ENCODE results near the gene OTUD3.

The OTUD3 gene

DNA sequence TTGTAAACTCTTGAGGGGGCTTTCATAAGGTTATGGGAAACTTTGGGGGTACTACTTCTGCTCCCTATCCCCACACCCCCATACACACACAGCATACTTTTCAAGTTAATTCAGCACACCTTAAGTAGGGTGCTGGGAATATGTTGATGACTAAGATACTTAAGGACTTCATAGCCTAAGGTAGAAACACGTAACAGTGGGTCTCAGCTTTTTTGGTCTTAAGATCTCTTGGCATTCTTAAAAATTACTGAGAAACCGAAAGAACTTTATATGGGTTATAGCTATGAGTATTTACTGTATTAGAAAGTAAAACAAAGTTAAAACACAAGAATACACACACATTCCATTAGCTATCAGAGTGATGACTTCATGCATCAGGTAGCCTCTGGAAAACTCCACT is 2.1 kb downstream of the OTUD3 start:
- H3K4me3 ChIP-seq (ENCODE audit: low read depth, low read length): no peak overlapping the region
- TF ChIP-seq, protein P1, sequence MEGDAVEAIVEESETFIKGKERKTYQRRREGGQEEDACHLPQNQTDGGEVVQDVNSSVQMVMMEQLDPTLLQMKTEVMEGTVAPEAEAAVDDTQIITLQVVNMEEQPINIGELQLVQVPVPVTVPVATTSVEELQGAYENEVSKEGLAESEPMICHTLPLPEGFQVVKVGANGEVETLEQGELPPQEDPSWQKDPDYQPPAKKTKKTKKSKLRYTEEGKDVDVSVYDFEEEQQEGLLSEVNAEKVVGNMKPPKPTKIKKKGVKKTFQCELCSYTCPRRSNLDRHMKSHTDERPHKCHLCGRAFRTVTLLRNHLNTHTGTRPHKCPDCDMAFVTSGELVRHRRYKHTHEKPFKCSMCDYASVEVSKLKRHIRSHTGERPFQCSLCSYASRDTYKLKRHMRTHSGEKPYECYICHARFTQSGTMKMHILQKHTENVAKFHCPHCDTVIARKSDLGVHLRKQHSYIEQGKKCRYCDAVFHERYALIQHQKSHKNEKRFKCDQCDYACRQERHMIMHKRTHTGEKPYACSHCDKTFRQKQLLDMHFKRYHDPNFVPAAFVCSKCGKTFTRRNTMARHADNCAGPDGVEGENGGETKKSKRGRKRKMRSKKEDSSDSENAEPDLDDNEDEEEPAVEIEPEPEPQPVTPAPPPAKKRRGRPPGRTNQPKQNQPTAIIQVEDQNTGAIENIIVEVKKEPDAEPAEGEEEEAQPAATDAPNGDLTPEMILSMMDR (conservative IDR thresholded peaks at IDR 0.05; ENCODE audit: low read depth, low read length): no peak
- no peak for DNase-seq (ENCODE audit: low read depth)

DNA sequence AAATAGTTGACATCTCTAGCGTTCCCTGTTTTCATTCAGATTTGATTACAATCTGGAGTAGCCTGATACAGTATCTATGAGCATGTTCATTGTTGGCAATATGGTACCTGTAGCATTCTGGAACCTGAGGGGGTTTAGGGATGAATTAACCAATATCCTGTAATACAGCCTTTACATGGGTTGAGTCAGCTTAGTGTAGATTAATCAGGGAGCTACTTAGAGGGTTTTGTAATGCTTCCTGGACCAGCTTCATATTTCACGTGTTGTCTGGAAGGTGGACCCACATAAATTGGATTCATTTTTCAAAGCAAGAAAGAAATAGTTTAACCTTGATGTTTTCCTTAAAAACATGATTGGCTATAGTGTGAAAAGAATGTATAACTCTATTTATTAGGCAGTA is 3.6 kb downstream of the OTUD3 start:
- H3K4me3 ChIP-seq (ENCODE audit: low read depth, low read length): no peak overlapping the region
- peak; percentile 56 for DNase-seq (ENCODE audit: low read depth)
- TF ChIP-seq, protein P1 (conservative IDR thresholded peaks at IDR 0.05; ENCODE audit: low read depth, low read length): no peak

- TF ChIP-seq, protein P1 (conservative IDR thresholded peaks at IDR 0.05; ENCODE audit: low read depth, low read length): no peak
- H3K4me3 ChIP-seq (ENCODE audit: low read depth, low read length): no peak overlapping the region
- no peak for DNase-seq (ENCODE audit: low read depth)
Observed at GRCh38 chr1:19888112-19888511, 5.9 kb downstream of the OTUD3 start.

GRCh38 chr1:19889656-19890055 is 7.5 kb downstream of the OTUD3 start:
- TF ChIP-seq, protein P1 (conservative IDR thresholded peaks at IDR 0.05; ENCODE audit: low read depth, low read length): no peak

DNA sequence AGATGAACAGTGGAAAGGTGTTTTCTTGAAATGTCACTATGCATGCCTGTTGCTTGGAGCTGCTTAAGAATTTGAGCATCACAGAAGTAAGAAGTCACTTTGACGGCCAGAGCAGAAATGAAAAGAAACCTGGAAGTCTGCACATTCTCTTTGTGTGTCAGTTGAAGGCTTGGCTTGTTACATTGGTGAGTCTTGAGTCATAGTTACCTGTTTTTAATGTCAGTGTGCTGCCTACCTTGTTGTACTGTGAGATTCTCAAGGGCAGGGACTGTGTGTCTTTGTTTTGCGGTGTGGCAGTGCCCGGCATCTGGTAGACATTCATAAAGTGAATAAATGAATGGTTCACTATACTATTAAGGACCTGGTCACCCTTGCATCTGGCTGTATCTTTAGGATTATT is 9.9 kb downstream of the OTUD3 start:
- TF ChIP-seq, protein P1 (conservative IDR thresholded peaks at IDR 0.05; ENCODE audit: low read depth, low read length): no peak
- H3K4me3 ChIP-seq (ENCODE audit: low read depth, low read length): no peak overlapping the region
- DNase-seq (ENCODE audit: low read depth): no peak

More at GRCh38 chr1:19889656-19890055, 7.5 kb downstream of the OTUD3 start:
- DNase-seq (ENCODE audit: low read depth): no peak
- H3K4me3 ChIP-seq (ENCODE audit: low read depth, low read length): no peak overlapping the region

GRCh38 chr1:19892628-19893168 is 10.5 kb downstream of the OTUD3 start:
- H3K4me3 ChIP-seq (ENCODE audit: low read depth, low read length): no peak overlapping the region
- DNase-seq (ENCODE audit: low read depth): peak; percentile 51
- TF ChIP-seq, protein P1 (conservative IDR thresholded peaks at IDR 0.05; ENCODE audit: low read depth, low read length): peak; percentile 18

- TF ChIP-seq, protein P1 (conservative IDR thresholded peaks at IDR 0.05; ENCODE audit: low read depth, low read length): no peak
- DNase-seq (ENCODE audit: low read depth): no peak
- H3K4me3 ChIP-seq (ENCODE audit: low read depth, low read length): no peak overlapping the region
Observed at GRCh38 chr1:19893687-19894086, 11.5 kb downstream of the OTUD3 start.

All from choroid plexus epithelial cell (primary cell).